Tibial artery (tissue), 4 donors: ENCODE data around the gene FRMD8.

Experiments
- DNase-seq, 2 donors: peaks; one replicate each; pipeline ENCODE4 v3.0.0-alpha.2; 2019
- H3K27ac ChIP-seq, 2 donors: fragments of 200-600 bp; sonication (generic) in 1 of 2; 1 replicate in 1 of 2; 2 replicates in 1 of 2; pipeline ENCODE4 v1.5.1; 2018 to 2019; ENCODE audit warnings: mild to moderate bottlenecking in 1 of 2
- H3K27me3 ChIP-seq, 2 donors: fragments of 200-600 bp; sonication (generic) in 1 of 2; one replicate each; pipeline versions ENCODE4 v1.5.1 to v1.6.0; 2016 to 2019
- H3K36me3 ChIP-seq, 3 donors: fragments of 200-600 bp; sonication (generic) in 2 of 3; one replicate each; pipeline ENCODE4 v1.5.1; 2016 to 2019; ENCODE audit warnings: mild to moderate bottlenecking in 2 of 3
- H3K4me1 ChIP-seq, 4 donors: fragments of 200-600 bp; sonication (generic) in 2 of 4; 1 replicate in 3 of 4; 2 replicates in 1 of 4; pipeline ENCODE4 v1.5.1; 2016 to 2019
- H3K4me3 ChIP-seq, 2 donors: fragments of 200-600 bp; sonication (generic) in 1 of 2; 1 replicate in 1 of 2; 2 replicates in 1 of 2; pipeline ENCODE4 v1.5.1; 2018 to 2019; ENCODE audit warnings: mild to moderate bottlenecking in 2 of 2
- H3K9me3 ChIP-seq, 3 donors: fragments of 200-600 bp; sonication (generic) in 1 of 3; one replicate each; pipeline ENCODE4 v1.5.1; 2016 to 2019
- intact Hi-C: fragments of 100-400 bp; cut with DNase I; formaldehyde crosslinking; loops from one replicate; pipeline ENCODE4 v1.15.0; 2023; ENCODE audit warnings: low total_unique reads
- TF ChIP-seq, protein P1 (sequence below), 2 experiments: fragments of 200-600 bp in 1 of 2; fragments of 450-650 bp in 1 of 2; IDR thresholded peaks; one replicate each; pipeline ENCODE4 v1.5.1; 2017 to 2019; ENCODE audit warnings: antibody characterized with exemption in 2 of 2, mild to moderate bottlenecking in 1 of 2, moderate library complexity in 1 of 2

Gene FRMD8

DNA sequence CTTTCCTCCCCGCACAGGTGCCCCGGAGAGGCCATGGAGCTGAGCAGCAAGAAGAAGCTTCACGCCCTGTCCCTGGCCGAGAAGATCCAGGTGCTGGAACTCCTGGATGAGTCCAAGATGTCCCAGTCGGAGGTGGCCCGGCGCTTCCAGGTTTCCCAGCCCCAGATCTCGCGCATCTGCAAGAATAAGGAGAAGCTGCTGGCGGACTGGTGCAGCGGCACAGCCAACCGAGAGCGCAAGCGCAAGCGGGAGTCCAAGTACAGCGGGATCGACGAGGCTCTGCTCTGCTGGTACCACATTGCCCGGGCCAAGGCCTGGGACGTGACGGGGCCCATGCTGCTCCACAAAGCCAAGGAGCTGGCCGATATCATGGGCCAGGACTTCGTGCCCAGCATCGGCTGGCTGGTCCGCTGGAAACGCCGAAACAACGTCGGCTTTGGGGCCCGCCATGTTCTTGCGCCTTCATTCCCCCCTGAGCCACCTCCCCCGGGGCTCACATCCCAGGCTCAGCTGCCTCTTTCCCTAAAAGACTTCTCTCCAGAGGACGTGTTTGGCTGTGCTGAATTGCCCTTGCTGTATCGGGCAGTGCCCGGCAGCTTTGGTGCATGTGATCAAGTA lies 30.6 kb upstream of the FRMD8 start:
- Histone ChIP-seq H3K9me3 (no peaks in the 10 kb centered on the region), H3K27me3 (peaks cover 0 to 14% of the 10 kb centered on the region in 2 donors), H3K27ac (no peak overlapping the region), H3K36me3 (peaks cover 11 to 18% (median 17%) of the 10 kb centered on the region in 3 donors), H3K4me1 (peaks cover 0 to 27% (median 21%) of the 10 kb centered on the region in 4 donors), H3K4me3 (peak overlapping the region; percentile 64 to 69)
- intact Hi-C loops = no loop called here
- DNase-seq = peak in 1 of 2 donors; percentile 74
- TF ChIP-seq, protein P1, sequence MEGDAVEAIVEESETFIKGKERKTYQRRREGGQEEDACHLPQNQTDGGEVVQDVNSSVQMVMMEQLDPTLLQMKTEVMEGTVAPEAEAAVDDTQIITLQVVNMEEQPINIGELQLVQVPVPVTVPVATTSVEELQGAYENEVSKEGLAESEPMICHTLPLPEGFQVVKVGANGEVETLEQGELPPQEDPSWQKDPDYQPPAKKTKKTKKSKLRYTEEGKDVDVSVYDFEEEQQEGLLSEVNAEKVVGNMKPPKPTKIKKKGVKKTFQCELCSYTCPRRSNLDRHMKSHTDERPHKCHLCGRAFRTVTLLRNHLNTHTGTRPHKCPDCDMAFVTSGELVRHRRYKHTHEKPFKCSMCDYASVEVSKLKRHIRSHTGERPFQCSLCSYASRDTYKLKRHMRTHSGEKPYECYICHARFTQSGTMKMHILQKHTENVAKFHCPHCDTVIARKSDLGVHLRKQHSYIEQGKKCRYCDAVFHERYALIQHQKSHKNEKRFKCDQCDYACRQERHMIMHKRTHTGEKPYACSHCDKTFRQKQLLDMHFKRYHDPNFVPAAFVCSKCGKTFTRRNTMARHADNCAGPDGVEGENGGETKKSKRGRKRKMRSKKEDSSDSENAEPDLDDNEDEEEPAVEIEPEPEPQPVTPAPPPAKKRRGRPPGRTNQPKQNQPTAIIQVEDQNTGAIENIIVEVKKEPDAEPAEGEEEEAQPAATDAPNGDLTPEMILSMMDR (IDR thresholded peaks at IDR 0.05) = no peak

DNA sequence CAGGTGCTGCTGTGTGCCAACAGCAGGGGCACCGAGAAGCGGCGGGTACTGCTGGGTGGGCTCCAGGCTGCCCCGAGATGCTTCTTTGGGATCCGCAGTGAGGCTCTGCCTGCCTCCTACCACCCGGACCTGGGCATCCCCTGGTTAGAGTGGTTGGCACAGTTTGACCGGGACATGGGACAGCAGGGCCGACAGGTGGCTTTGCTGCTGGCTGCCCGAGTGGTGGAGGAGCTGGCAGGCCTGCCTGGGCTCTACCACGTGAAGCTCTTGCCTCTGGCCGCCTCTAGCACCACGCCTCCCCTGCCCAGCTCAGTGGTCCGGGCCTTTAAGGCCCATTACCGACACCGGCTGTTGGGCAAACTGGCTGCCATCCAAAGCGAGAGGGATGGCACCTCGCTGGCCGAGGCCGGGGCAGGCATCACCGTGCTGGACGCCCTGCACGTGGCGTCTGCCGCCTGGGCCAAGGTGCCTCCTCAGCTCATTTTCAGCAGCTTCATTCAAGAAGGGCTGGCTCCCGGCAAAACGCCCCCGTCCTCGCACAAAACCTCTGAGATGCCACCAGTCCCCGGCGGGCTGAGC lies 30.0 kb upstream of the FRMD8 start:
- peaks cover 0 to 14% of the 10 kb centered on the region in 2 donors for H3K27me3 ChIP-seq
- H3K4me1 ChIP-seq = peaks cover 0 to 27% (median 21%) of the 10 kb centered on the region in 4 donors
- H3K36me3 ChIP-seq = peaks cover 6 to 12% (median 12%) of the 10 kb centered on the region in 3 donors
- no peak for DNase-seq
- TF ChIP-seq, protein P1 (IDR thresholded peaks at IDR 0.05) = no peak
- H3K27ac ChIP-seq = no peak overlapping the region
- no peak overlapping the region for H3K4me3 ChIP-seq
- H3K9me3 ChIP-seq = no peaks in the 10 kb centered on the region
- intact Hi-C loops = no loop called here

DNA sequence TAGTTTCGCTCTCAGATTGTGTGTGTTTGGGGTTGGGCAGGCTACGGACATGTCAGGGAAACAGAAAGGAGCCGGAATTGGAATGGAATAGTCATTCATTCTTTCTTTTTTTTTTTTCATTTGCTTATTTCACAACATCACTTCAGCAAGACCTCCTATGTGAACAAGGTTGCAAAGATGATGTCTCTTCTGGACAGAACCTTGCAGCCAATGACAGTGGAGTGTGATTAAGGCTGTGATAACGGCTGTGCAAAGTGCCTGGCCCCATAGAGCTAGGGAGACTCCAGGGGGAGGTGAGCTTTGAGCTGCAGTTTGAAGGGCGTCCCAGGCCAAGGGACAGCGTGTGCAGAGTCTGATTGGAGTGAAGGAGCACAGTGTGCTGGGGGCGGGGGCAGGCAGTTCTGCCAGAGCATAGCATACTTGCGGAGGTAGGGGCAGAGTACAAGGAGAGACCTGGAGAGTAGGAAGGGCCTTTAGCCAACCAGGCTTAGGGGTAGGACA lies 28.5 kb upstream of the FRMD8 start:
- DNase-seq = no peak
- no peak overlapping the region for H3K27ac ChIP-seq
- no peak overlapping the region for H3K4me3 ChIP-seq
- no peaks in the 10 kb centered on the region for H3K9me3 ChIP-seq
- intact Hi-C loops = no loop called here
- peaks cover 0 to 14% of the 10 kb centered on the region in 2 donors for H3K27me3 ChIP-seq
- H3K36me3 ChIP-seq = no peaks in the 10 kb centered on the region
- TF ChIP-seq, protein P1 (IDR thresholded peaks at IDR 0.05) = no peak
- H3K4me1 ChIP-seq = peaks cover 0 to 27% (median 21%) of the 10 kb centered on the region in 4 donors

DNA sequence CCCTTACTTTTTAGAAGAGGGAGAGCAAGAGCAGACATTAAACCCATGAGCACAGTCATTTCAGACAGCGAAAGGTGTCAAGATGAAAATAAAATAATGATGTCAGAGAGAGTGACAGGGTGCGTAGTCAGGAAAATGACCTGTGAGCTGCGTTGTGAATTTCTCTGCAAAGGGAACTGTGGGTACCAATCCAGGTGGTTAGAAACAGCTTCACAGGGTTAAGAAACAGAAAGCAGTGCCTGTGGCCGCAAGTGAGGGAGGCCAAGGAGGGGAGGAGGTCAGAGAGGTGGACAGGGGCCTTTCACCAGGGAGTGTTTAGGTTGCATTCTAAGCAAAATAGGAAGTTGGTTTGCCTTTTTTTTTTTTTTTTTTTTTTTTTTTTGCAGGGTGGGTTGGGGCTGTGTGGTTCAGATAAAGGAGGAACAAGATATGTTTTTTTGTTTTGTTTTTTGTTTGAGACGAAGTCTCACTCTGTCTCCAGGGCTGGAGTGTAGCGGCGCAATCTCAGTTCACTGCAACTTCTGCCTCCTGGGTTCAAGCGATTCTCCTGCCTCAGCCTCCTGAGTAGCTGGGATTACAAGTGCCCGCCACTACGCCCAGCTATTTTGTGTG lies 24.0 kb upstream of the FRMD8 start:
- Histone ChIP-seq H3K27ac (no peak overlapping the region), H3K4me1 (peaks cover 0 to 9% (median 0%) of the 10 kb centered on the region in 4 donors)
- TF ChIP-seq, protein P1 (IDR thresholded peaks at IDR 0.05) = no peak

DNA sequence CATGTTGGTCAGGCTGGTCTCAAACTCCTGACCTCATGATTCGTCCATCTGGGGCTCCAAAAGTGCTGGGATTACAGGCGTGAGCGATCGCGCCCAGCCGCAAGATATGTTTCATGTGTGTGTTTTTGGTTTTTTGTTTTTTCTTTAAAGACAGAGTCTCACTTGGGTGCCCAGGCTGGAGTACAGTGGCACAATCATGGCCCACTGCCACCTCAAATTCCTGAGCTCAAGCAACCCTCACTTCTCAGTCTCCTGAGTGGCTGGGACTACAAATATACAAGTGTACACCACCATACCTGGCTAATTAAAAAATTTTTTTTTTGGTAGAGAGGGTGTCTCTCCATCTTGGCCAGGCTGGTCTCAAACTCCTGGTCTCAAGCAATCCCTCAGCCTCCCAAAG lies 23.5 kb upstream of the FRMD8 start:
- no peaks in the 10 kb centered on the region for H3K9me3 ChIP-seq
- no peaks in the 10 kb centered on the region for H3K27me3 ChIP-seq
- DNase-seq = no peak
- H3K4me3 ChIP-seq = no peak overlapping the region
- TF ChIP-seq, protein P1 (IDR thresholded peaks at IDR 0.05) = no peak
- intact Hi-C loops = no loop called here
- peaks cover 0 to 9% (median 0%) of the 10 kb centered on the region in 4 donors for H3K4me1 ChIP-seq
- H3K27ac ChIP-seq = no peak overlapping the region
- no peaks in the 10 kb centered on the region for H3K36me3 ChIP-seq

More for the DNA sequence above, 24.0 kb upstream of the FRMD8 start:
- intact Hi-C loops = no loop called here
- Histone ChIP-seq H3K36me3 (no peaks in the 10 kb centered on the region), H3K4me3 (no peak overlapping the region), H3K9me3 (no peaks in the 10 kb centered on the region), H3K27me3 (peaks cover 0 to 2% of the 10 kb centered on the region in 2 donors)
- no peak for DNase-seq
